ENCODE results near the gene HEPHL1.

Gene HEPHL1

GRCh38 chr11:94144216-94144615 lies 123.1 kb downstream of the HEPHL1 start:
- no peaks in the 10 kb centered on the region for H3K36me3 ChIP-seq (ENCODE audit: control insufficient read depth in 5 of 5, insufficient read depth in 5 of 5, low read length in 5 of 5)
- H3K9me3 ChIP-seq (ENCODE audit: control insufficient read depth in 5 of 5, low read length in 5 of 5) = no peaks in the 10 kb centered on the region
- H3K27me3 ChIP-seq (ENCODE audit: control insufficient read depth in 5 of 5, insufficient read depth in 4 of 5, low read length in 5 of 5) = no peaks in the 10 kb centered on the region
- no peak overlapping the region for H3K4me3 ChIP-seq (ENCODE audit: low read depth in 1 of 5, low read length in 5 of 5)
- H3K27ac ChIP-seq (ENCODE audit: low read depth, low read length) = no peak overlapping the region
- no peak overlapping the region for H3K9ac ChIP-seq (ENCODE audit: low read length in 5 of 5)
- peaks cover 0 to 24% (median 18%) of the 10 kb centered on the region in 5 donors for H3K4me1 ChIP-seq (ENCODE audit: control insufficient read depth in 5 of 5, insufficient read depth in 5 of 5, low read length in 5 of 5)

DNA sequence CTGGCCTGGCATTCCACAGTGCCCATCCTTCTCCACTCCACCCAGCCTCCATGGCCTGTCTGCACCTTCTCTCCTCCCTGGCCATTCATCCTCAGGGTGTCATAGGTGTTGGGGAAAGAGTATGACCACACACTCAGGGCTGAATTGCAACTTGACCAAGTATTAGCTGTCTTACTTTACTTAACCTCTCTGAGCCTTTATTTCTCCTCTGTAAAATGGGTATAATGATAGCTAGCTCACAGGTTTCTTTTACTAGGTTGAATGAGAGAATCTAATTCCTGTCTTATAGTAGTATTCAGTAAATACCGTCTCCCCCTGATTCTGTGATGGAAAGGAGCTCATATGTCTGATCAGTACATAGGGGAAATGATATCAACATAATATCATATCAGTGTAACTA lies 123.5 kb downstream of the HEPHL1 start:
- Histone ChIP-seq H3K27ac (ENCODE audit: low read depth, low read length) (no peak overlapping the region), H3K4me3 (ENCODE audit: low read depth in 1 of 5, low read length in 5 of 5) (no peak overlapping the region), H3K9me3 (ENCODE audit: control insufficient read depth in 5 of 5, low read length in 5 of 5) (no peaks in the 10 kb centered on the region), H3K27me3 (ENCODE audit: control insufficient read depth in 5 of 5, insufficient read depth in 4 of 5, low read length in 5 of 5) (no peaks in the 10 kb centered on the region), H3K9ac (ENCODE audit: low read length in 5 of 5) (no peak overlapping the region), H3K4me1 (ENCODE audit: control insufficient read depth in 5 of 5, insufficient read depth in 5 of 5, low read length in 5 of 5) (peaks cover 0 to 27% (median 18%) of the 10 kb centered on the region in 5 donors), H3K36me3 (ENCODE audit: control insufficient read depth in 5 of 5, insufficient read depth in 5 of 5, low read length in 5 of 5) (no peaks in the 10 kb centered on the region)

GRCh38 chr11:94145431-94145830 lies 124.3 kb downstream of the HEPHL1 start:
- Histone ChIP-seq H3K36me3 (ENCODE audit: control insufficient read depth in 5 of 5, insufficient read depth in 5 of 5, low read length in 5 of 5) (no peaks in the 10 kb centered on the region), H3K4me3 (ENCODE audit: low read depth in 1 of 5, low read length in 5 of 5) (no peak overlapping the region), H3K4me1 (ENCODE audit: control insufficient read depth in 5 of 5, insufficient read depth in 5 of 5, low read length in 5 of 5) (peaks cover 0 to 27% (median 18%) of the 10 kb centered on the region in 5 donors), H3K9ac (ENCODE audit: low read length in 5 of 5) (no peak overlapping the region), H3K27ac (ENCODE audit: low read depth, low read length) (no peak overlapping the region), H3K9me3 (ENCODE audit: control insufficient read depth in 5 of 5, low read length in 5 of 5) (no peaks in the 10 kb centered on the region), H3K27me3 (ENCODE audit: control insufficient read depth in 5 of 5, insufficient read depth in 4 of 5, low read length in 5 of 5) (no peaks in the 10 kb centered on the region)

DNA sequence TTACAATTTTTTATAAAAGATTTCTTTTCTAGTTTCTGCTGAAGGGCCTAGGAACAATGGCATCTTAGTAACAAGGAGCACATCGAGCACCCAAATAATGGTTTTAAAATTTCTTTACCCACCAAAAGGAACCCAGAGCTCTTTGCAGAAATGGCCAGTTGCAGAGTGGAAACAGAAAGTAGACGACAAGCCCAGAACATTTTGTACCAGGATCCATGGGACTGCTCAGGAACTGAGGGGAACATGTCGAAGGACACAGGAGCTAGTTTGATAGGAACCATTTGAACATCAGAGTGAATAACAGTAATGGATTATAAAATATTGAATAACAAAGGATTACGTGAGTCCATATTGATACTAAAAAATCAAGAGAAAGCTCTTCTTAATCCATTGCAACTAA lies 124.8 kb downstream of the HEPHL1 start:
- Histone ChIP-seq H3K4me1 (ENCODE audit: control insufficient read depth in 5 of 5, insufficient read depth in 5 of 5, low read length in 5 of 5) (peaks cover 0 to 27% (median 23%) of the 10 kb centered on the region in 5 donors), H3K4me3 (ENCODE audit: low read depth in 1 of 5, low read length in 5 of 5) (no peak overlapping the region), H3K9ac (ENCODE audit: low read length in 5 of 5) (no peak overlapping the region), H3K9me3 (ENCODE audit: control insufficient read depth in 5 of 5, low read length in 5 of 5) (no peaks in the 10 kb centered on the region), H3K27me3 (ENCODE audit: control insufficient read depth in 5 of 5, insufficient read depth in 4 of 5, low read length in 5 of 5) (no peaks in the 10 kb centered on the region), H3K27ac (ENCODE audit: low read depth, low read length) (no peak overlapping the region), H3K36me3 (ENCODE audit: control insufficient read depth in 5 of 5, insufficient read depth in 5 of 5, low read length in 5 of 5) (no peaks in the 10 kb centered on the region)

DNA sequence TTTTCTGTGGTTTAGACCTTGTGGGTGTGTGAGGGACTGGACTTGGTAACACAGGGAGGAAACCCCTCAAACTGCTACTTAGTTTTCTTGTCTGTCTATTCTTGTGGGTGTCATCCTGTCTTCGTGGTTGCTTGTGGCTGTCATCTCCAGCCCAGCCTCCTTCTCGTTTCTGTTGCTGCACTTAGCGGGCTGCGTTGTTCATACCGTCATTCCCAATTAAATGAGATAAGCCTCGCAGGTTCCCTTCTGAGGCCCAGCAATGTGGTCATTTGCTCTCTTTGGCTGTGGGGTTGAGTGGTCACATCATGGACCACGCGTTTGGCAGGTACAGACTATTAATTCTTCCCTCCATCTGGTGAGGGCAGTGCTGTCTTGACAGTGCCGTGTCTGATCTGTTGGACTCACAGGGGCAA lies 126.3 kb downstream of the HEPHL1 start:
- Histone ChIP-seq H3K9me3 (ENCODE audit: control insufficient read depth in 5 of 5, low read length in 5 of 5) (no peaks in the 10 kb centered on the region), H3K27ac (ENCODE audit: low read depth, low read length) (no peak overlapping the region), H3K27me3 (ENCODE audit: control insufficient read depth in 5 of 5, insufficient read depth in 4 of 5, low read length in 5 of 5) (no peaks in the 10 kb centered on the region)

GRCh38 chr11:94148189-94148588 lies 127.0 kb downstream of the HEPHL1 start:
- Histone ChIP-seq H3K4me1 (ENCODE audit: control insufficient read depth in 5 of 5, insufficient read depth in 5 of 5, low read length in 5 of 5) (peaks cover 11 to 36% (median 34%) of the 10 kb centered on the region in 5 donors), H3K9ac (ENCODE audit: low read length in 5 of 5) (no peak overlapping the region)

More for the DNA sequence above, 126.3 kb downstream of the HEPHL1 start:
- Histone ChIP-seq H3K36me3 (ENCODE audit: control insufficient read depth in 5 of 5, insufficient read depth in 5 of 5, low read length in 5 of 5) (no peaks in the 10 kb centered on the region), H3K4me3 (ENCODE audit: low read depth in 1 of 5, low read length in 5 of 5) (no peak overlapping the region), H3K4me1 (ENCODE audit: control insufficient read depth in 5 of 5, insufficient read depth in 5 of 5, low read length in 5 of 5) (peaks cover 9 to 33% (median 32%) of the 10 kb centered on the region in 5 donors), H3K9ac (ENCODE audit: low read length in 5 of 5) (no peak overlapping the region)

GRCh38 chr11:94149431-94150017 lies 128.4 kb downstream of the HEPHL1 start:
- Histone ChIP-seq H3K4me1 (ENCODE audit: control insufficient read depth in 5 of 5, insufficient read depth in 5 of 5, low read length in 5 of 5) (peaks cover 11 to 36% (median 34%) of the 10 kb centered on the region in 5 donors), H3K27me3 (ENCODE audit: control insufficient read depth in 5 of 5, insufficient read depth in 4 of 5, low read length in 5 of 5) (no peaks in the 10 kb centered on the region), H3K4me3 (ENCODE audit: low read depth in 1 of 5, low read length in 5 of 5) (no peak overlapping the region), H3K9ac (ENCODE audit: low read length in 5 of 5) (no peak overlapping the region), H3K9me3 (ENCODE audit: control insufficient read depth in 5 of 5, low read length in 5 of 5) (no peaks in the 10 kb centered on the region), H3K36me3 (ENCODE audit: control insufficient read depth in 5 of 5, insufficient read depth in 5 of 5, low read length in 5 of 5) (peaks cover 0 to 8% (median 6%) of the 10 kb centered on the region in 5 donors), H3K27ac (ENCODE audit: low read depth, low read length) (no peak overlapping the region)

More at GRCh38 chr11:94148189-94148588, 127.0 kb downstream of the HEPHL1 start:
- Histone ChIP-seq H3K4me3 (ENCODE audit: low read depth in 1 of 5, low read length in 5 of 5) (no peak overlapping the region), H3K27ac (ENCODE audit: low read depth, low read length) (no peak overlapping the region), H3K27me3 (ENCODE audit: control insufficient read depth in 5 of 5, insufficient read depth in 4 of 5, low read length in 5 of 5) (no peaks in the 10 kb centered on the region), H3K9me3 (ENCODE audit: control insufficient read depth in 5 of 5, low read length in 5 of 5) (no peaks in the 10 kb centered on the region), H3K36me3 (ENCODE audit: control insufficient read depth in 5 of 5, insufficient read depth in 5 of 5, low read length in 5 of 5) (no peaks in the 10 kb centered on the region)

GRCh38 chr11:94150056-94150455 lies 128.9 kb downstream of the HEPHL1 start:
- H3K9ac ChIP-seq (ENCODE audit: low read length in 5 of 5) = no peak overlapping the region
- H3K4me1 ChIP-seq (ENCODE audit: control insufficient read depth in 5 of 5, insufficient read depth in 5 of 5, low read length in 5 of 5) = peaks cover 11 to 36% (median 33%) of the 10 kb centered on the region in 5 donors
- peaks cover 0 to 8% (median 6%) of the 10 kb centered on the region in 5 donors for H3K36me3 ChIP-seq (ENCODE audit: control insufficient read depth in 5 of 5, insufficient read depth in 5 of 5, low read length in 5 of 5)
- no peak overlapping the region for H3K27ac ChIP-seq (ENCODE audit: low read depth, low read length)
- no peaks in the 10 kb centered on the region for H3K9me3 ChIP-seq (ENCODE audit: control insufficient read depth in 5 of 5, low read length in 5 of 5)
- H3K4me3 ChIP-seq (ENCODE audit: low read depth in 1 of 5, low read length in 5 of 5) = no peak overlapping the region
- H3K27me3 ChIP-seq (ENCODE audit: control insufficient read depth in 5 of 5, insufficient read depth in 4 of 5, low read length in 5 of 5) = no peaks in the 10 kb centered on the region

GRCh38 chr11:94150704-94151685 lies 129.8 kb downstream of the HEPHL1 start:
- Histone ChIP-seq H3K27ac (ENCODE audit: low read depth, low read length) (peak overlapping the region; percentile 40), H3K36me3 (ENCODE audit: control insufficient read depth in 5 of 5, insufficient read depth in 5 of 5, low read length in 5 of 5) (peaks cover 0 to 8% (median 6%) of the 10 kb centered on the region in 5 donors), H3K27me3 (ENCODE audit: control insufficient read depth in 5 of 5, insufficient read depth in 4 of 5, low read length in 5 of 5) (no peaks in the 10 kb centered on the region), H3K9ac (ENCODE audit: low read length in 5 of 5) (no peak overlapping the region), H3K4me1 (ENCODE audit: control insufficient read depth in 5 of 5, insufficient read depth in 5 of 5, low read length in 5 of 5) (peaks cover 11 to 33% (median 24%) of the 10 kb centered on the region in 5 donors), H3K4me3 (ENCODE audit: low read depth in 1 of 5, low read length in 5 of 5) (no peak overlapping the region), H3K9me3 (ENCODE audit: control insufficient read depth in 5 of 5, low read length in 5 of 5) (no peaks in the 10 kb centered on the region)
